NCI-H128 (cell line): ENCODE measurements around the gene DBH.
"Not testable (repeated sequence)": the region's sequence is repeated elsewhere in the genome, so short reads cannot be mapped to it uniquely, and the experiment has no call there.

ENCODE experiments used
- DNase-seq: peaks from one replicate; lab custom pipeline; 2025; ENCODE audit not compliant: unreplicated experiment; lab: John Stamatoyannopoulos, UW

Gene DBH

GRCh38 chr9:133664173-133665050 lies 28.2 kb downstream of the DBH start:
- peak; percentile 57 for DNase-seq

GRCh38 chr9:133665096-133665495 lies 28.9 kb downstream of the DBH start:
- DNase-seq: no peak

GRCh38 chr9:133665535-133665934 lies 29.4 kb downstream of the DBH start:
- no peak for DNase-seq

- no peak for DNase-seq
Observed at GRCh38 chr9:133666387-133666786, 30.2 kb downstream of the DBH start.

- no peak for DNase-seq
Observed at GRCh38 chr9:133666845-133667244, 30.7 kb downstream of the DBH start.

- no peak for DNase-seq
Observed at GRCh38 chr9:133667759-133668450, 31.7 kb downstream of the DBH start.

- no peak for DNase-seq
Observed at GRCh38 chr9:133669182-133669801, 33.1 kb downstream of the DBH start.

GRCh38 chr9:133670466-133670865 lies 34.3 kb downstream of the DBH start:
- DNase-seq: no peak

GRCh38 chr9:133671371-133671770 lies 35.2 kb downstream of the DBH start:
- no peak for DNase-seq

GRCh38 chr9:133672503-133673257 lies 36.5 kb downstream of the DBH start:
- DNase-seq: no peak

- DNase-seq: no peak
Observed at GRCh38 chr9:133673258-133673655, 37.1 kb downstream of the DBH start.

- no peak for DNase-seq
Observed at GRCh38 chr9:133674091-133674490, 37.9 kb downstream of the DBH start.

- not testable (repeated sequence) for DNase-seq
Observed at GRCh38 chr9:133675796-133676195, 39.6 kb downstream of the DBH start.

- no peak for DNase-seq
Observed at GRCh38 chr9:133676450-133676849, 40.3 kb downstream of the DBH start.

GRCh38 chr9:133677126-133678010 lies 41.2 kb downstream of the DBH start:
- DNase-seq: no peak

GRCh38 chr9:133679056-133679455 lies 42.9 kb downstream of the DBH start:
- DNase-seq: no peak

- no peak for DNase-seq
Observed at GRCh38 chr9:133679466-133680061, 43.4 kb downstream of the DBH start.

- DNase-seq: no peak
Observed at GRCh38 chr9:133680250-133680975, 44.2 kb downstream of the DBH start.

- DNase-seq: no peak
Observed at GRCh38 chr9:133680976-133681657, 45.0 kb downstream of the DBH start.
